Hematopoietic multipotent progenitor cell treated with erythropoietin and hydrocortisone succinate and interleukin-3 and kit ligand, for 15 days (in vitro differentiated cells): ENCODE data around the gene AGAP2.

ENCODE experiments used
- DNase-seq: peaks from one replicate; pipeline ENCODE4 v3.0.0-alpha.2; 2015; ENCODE audit warnings: low spot score

Gene AGAP2

GRCh38 chr12:57753756-57754337 lies 15.3 kb upstream of the AGAP2 start:
- peak; percentile 41 for DNase-seq

GRCh38 chr12:57752668-57753000 lies 14.1 kb upstream of the AGAP2 start:
- no peak for DNase-seq

DNA sequence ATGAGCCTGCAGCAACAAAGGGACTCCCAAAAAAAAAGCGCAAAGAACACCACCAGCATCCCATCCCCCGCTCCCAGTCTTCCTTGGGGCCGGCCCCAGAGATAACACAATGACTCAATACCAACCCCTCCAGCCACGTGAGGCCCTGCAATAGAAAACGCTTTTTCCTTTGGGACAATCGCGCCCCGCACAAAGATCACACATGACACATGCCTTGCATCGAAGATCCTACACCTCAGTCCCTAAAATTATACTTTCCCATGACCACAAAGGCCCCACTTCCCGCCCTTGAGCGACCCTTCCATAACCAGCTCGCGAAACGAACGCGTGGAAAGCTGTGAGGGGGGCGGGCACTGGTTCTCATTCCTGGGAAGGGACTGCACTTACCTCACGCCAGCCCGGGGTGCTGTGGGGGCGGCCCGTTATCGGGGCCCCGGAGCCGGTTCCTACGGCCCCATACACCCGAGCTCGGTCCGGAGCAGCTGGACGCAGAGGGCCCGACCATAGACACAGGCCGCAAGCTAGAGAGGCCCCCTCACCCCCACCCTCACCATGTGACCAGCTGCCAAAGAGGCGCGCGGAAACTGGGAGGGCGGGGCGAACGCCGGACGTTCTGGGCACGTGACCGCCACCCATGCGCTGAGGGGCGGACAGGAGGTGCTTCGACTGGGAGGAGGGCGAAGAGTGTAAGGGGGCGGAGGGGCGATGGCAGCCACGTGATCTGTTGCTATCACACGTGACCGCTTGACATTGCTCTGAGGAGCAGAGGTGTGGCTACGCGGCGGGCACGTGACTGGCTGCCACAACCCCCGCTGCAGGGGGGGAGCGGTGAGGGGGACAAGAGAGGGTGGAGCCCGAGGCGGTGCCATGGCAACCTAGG lies 13.5 kb upstream of the AGAP2 start, which contains the start of gene CDK4:
TSS of gene CDK4 (minus strand) at position 523 of the 880 bp plus-strand sequence. CDS start 593 bp downstream, outside the sequence.
- DNase-seq: peak; percentile 99

DNA sequence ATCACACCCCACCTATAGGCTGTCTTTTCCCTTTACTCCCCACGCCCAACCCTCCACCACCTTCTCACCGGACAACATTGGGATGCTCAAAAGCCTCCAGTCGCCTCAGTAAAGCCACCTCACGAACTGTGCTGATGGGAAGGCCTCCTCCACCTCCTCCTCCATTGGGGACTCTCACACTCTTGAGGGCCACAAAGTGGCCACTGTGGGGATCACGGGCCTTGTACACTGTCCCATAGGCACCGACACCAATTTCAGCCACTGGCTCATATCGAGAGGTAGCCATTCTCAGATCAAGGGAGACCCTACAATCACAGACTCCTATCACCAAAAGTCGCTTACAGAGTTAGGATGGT lies 12.9 kb upstream of the AGAP2 start:
- DNase-seq: no peak

DNA sequence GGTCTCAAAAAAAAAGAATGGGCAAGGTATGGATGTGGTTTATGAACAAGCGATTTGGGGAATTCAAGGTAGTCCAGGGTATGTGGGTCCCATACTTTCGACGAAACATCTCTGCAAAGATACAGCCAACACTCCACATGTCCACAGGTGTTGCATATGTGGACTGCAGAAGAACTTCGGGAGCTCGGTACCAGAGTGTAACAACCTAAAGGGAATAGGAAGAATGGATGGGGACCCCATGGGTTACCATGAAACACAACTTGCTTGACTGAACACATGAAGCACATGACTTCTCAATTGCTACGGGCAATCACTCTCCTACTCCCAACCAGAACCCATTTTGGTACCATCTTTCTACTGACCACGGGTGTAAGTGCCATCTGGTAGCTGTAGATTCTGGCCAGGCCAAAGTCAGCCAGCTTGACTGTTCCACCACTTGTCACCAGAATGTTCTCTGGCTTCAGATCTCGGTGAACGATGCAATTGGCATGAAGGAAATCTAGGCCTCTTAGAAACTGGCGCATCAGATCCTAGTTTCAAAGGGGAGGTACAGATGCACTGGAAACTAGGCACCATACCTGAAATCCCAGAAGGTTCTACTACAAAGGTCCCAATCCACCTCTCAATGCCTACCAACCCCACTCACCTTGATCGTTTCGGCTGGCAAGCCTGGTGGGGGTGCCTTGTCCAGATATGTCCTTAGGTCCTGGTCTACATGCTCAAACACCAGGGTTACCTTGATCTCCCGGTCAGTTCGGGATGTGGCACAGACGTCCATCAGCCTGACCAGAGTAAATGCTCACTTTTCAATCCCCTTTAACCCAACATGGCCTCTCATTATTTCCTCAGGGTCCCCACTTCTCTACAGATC lies 12.3 kb upstream of the AGAP2 start:
- DNase-seq: no peak

DNA sequence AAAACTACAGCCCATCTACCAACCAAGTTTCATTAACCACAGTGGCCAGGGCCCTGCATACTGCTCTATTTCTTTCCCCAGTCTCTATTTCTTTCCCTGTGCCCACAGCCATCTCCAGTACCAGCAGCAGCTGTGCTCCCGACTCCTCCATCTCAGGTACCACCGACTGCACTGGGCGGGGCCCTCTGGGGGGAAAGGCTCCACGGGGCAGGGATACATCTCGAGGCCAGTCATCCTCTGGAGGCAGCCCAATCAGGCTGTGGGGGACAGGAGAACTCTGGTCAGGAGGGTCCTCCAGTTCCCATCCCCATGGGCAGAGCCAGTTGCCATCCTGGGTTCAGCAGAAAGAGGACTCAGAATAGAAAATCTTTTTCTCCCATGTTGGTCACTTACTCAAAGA lies 10.5 kb upstream of the AGAP2 start:
- no peak for DNase-seq

GRCh38 chr12:57746025-57746424 lies 7.5 kb upstream of the AGAP2 start:
- DNase-seq: no peak

GRCh38 chr12:57745485-57745881 lies 6.9 kb upstream of the AGAP2 start:
- no peak for DNase-seq

DNA sequence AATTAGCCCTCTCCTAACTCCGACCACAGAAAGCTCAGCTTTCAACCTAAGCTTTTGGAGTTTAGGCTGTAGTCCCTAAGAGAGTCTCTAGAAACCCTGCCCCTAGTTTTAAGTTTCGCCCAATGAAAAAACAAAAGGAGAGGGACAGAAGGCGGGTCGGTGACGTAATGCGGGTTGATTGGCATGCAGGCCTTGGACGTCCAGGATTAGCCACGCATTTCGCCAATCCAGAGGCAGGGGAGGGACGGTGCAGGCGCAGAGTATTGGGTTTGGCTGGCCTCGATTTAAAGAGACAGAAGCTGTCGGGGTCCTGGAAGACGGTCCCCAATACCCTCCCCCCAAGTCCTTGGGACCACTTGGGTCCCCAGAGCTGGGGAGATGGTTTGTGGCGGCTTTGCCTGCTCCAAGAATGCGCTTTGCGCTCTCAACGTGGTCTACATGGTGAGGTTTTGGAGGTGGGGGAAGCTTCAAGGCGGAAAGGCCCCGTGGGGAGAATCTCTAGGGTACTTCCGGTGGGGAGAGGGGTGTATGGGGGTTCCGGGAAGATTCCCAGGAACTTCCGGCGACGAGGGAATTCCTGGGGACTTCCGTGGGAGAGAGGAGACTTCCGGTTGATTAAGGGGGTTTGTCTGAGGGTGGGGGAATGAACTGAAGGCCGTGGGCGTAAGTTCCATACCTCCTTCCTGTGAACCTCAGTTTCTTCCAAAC lies 6.4 kb upstream of the AGAP2 start, which contains the start of gene TSPAN31:
TSS of gene TSPAN31 (plus strand) at position 263 of the 708 bp plus-strand sequence. CDS start at position 379, 116 bp downstream.
- DNase-seq: peak; percentile 95

DNA sequence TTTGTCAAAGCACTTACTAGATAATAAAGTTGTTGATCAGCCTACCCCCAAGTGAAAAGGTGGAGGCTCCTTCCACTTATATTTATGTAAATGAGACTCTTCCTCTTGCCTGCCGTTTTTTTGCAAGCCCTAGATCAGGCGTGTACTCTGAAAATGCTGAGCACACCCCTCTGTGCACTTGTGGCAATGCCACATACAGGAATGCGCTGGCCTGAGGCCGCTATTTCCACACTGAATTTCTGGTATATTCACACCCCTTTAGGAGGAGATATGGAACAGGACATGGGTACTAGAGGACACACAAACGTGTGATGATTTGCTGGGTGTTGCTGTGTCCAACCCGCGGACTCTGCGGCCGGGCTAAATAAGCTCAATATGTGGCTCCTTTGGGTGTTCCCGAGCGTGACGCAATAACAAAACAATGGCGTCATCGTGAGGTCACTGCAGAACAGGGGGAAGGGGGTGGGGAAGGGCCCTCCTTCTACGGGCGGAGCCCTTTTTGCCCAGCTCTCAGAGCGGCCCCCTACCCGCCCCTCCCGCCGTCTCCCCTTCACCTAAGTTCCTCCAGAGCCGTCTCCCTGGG lies 5.7 kb upstream of the AGAP2 start:
- no peak for DNase-seq

DNA sequence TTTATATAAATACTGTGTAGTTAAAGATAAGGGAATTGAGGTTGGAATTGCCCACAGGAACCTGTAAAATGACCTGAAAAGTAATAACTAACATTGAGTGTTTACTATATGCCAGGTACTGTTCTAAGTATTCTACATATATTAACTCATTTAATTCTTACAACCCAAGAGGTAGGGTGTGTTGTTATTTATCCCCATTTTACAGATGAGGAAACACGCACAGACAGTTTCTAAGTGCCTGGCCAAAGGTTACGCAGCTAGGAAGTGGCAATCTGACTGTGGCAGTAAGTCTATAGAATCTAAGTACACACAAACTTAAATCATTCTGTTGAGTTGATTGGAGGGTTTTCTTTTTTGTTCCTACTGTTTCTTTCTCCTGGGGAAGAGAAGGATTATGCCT lies 5.2 kb upstream of the AGAP2 start:
- no peak for DNase-seq

GRCh38 chr12:57741844-57742738 lies 3.5 kb upstream of the AGAP2 start:
- DNase-seq: peak; percentile 20

DNA sequence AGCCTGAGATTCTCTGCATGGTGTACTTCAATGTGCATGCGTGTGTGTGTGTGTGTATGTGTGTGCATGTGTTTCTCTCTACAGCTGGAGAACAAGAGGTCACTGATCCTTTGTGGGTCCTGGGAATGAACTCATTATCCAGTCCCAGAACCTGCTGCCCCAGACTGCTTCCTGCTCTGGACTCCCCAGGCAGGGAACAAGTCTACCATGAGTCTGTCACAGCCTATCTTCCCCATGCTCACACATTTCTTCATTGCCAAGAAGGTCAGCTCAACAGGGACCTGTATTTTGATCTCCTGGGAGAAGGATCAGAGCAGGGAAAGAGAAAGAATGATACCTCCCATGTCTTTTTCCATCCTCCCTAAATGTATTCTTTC lies 2.9 kb upstream of the AGAP2 start:
- no peak for DNase-seq

DNA sequence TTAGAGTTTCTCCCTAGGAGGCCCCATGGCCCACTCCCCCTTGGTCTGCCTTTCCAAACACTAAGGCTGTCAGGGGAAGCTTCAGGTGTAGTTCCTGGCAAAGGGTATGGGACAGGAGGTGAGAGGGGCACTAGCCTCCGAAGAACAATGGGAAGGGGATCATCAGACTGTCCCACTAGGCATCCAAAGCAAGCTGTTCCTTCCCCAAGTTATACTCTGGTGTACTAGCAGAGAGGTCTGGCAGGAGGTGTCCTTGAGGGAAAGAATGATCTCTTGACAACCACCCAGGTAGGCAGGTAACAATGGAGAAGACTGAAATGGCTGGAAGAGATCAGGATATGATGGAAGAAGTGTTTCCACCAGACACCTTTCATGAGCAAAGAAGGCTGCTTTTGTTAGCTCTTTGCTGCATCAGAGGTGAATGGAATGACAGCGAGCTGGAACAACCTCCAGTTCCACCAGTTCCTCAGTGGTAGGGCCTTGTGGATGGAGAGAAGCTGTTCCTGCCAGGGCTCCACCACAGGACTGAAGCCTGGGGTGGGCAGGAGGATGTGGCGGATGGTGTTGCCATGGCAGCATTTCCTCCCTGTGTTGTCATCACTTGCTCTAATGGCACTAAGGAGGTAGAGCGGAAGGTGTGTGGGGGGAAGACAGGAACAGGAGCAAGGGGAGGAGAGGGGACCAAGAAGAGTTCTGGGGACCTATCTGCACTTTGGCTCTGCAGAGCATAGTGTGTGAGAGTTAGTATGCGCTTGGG lies 2.3 kb upstream of the AGAP2 start:
- no peak for DNase-seq

GRCh38 chr12:57739914-57740538 lies 1.5 kb upstream of the AGAP2 start:
- no peak for DNase-seq

- no peak for DNase-seq
These were observed 845 bp upstream of the AGAP2 start for GRCh38 chr12:57739387-57739786.

- no peak for DNase-seq
These were observed 778 bp downstream of the AGAP2 start for GRCh38 chr12:57737467-57738460.
